Endothelial cell of umbilical vein (primary cell): ENCODE data around the gene ACE. TPM values are rescaled to one million over a fixed set of nuclear protein-coding genes. Genes with fewer than 3 reads are reported as not detected.

Source experiments
- BruUV-seq: library from RNA; stranded (reverse); fragments of 400-500 nt; replicated peaks from 2 replicates; lab custom pipeline; 2021; lab: Mats Ljungman, UMichigan
- CTCF ChIA-PET: fragments of 300-600, 350-600 bp; sonication (Branson Sonifier 250); formaldehyde crosslinking; loops from one replicate; lab custom pipeline; 2021; ENCODE audit warnings: antibody characterized with exemption, inconsistent platforms; lab: Charles Lee
- POLR2A ChIA-PET: fragments of 300-600, 350-600 bp; sonication (Branson Sonifier 250); formaldehyde crosslinking; loops from one replicate; lab custom pipeline; 2021; ENCODE audit warnings: antibody characterized with exemption, inconsistent platforms; lab: Charles Lee
- DNase-seq: peaks from one replicate; pipeline ENCODE4 v3.0.0-alpha.2; 2011; ENCODE audit warnings: low read depth, low spot score
- FAIRE-seq: peaks from 2 replicates; lab custom pipeline; 2011; peaks lifted over from hg19 to GRCh38; lab: Jason Lieb, UNC
- H2AFZ ChIP-seq: 2 replicates; pipeline ENCODE4 v1.6.0; 2012; ENCODE audit warnings: low read depth, low read length, control low read depth, inconsistent platforms
- H3K27ac ChIP-seq: 2 replicates; pipeline ENCODE4 v1.5.1; 2011; ENCODE audit warnings: low read depth, mild to moderate bottlenecking, control low read depth, low read length, moderate library complexity; ENCODE audit not compliant: insufficient read depth
- H3K27me3 ChIP-seq, 2 experiments: 2 replicates each; pipeline versions ENCODE4 v1.6.0 to v1.6.1; 2011; ENCODE audit warnings: low read length in 2 of 2, mixed read lengths in 1 of 2; ENCODE audit not compliant: control insufficient read depth in 2 of 2, insufficient read depth in 2 of 2
- H3K36me3 ChIP-seq, 2 experiments: 2 replicates in 1 of 2; 3 replicates in 1 of 2; pipeline ENCODE4 v1.5.1; 2011; ENCODE audit warnings: low read length in 2 of 2, mild to moderate bottlenecking in 1 of 2, moderate library complexity in 1 of 2; ENCODE audit not compliant: control insufficient read depth in 2 of 2, insufficient read depth in 2 of 2; ENCODE audit errors: extremely low read depth in 1 of 2
- H3K4me1 ChIP-seq: 3 replicates; pipeline ENCODE4 v1.5.1; 2011; ENCODE audit warnings: mild to moderate bottlenecking, low read length; ENCODE audit not compliant: control insufficient read depth, insufficient read depth; ENCODE audit errors: extremely low read depth
- H3K4me2 ChIP-seq: 2 replicates; pipeline ENCODE4 v1.6.1; 2011; ENCODE audit warnings: low read length, control low read depth, mixed read lengths; ENCODE audit not compliant: insufficient read depth
- H3K4me3 ChIP-seq, 3 experiments: fragments of 200-600 bp in 1 of 3; sonication (generic), shearing (Covaris generic) in 1 of 3; replicated peaks in 1 of 3; 2 replicates each; pipeline ENCODE4 v1.5.1; 2011 to 2016; ENCODE audit warnings: control low read depth in 3 of 3, low read length in 3 of 3, mild to moderate bottlenecking in 2 of 3, inconsistent platforms in 1 of 3, low read depth in 1 of 3, moderate library complexity in 1 of 3; ENCODE audit not compliant: insufficient read depth in 1 of 3
- H3K79me2 ChIP-seq: 2 replicates; pipeline ENCODE4 v1.6.0; 2012; ENCODE audit warnings: low read length, inconsistent platforms; ENCODE audit not compliant: control insufficient read depth, insufficient read depth
- H3K9ac ChIP-seq: replicated peaks from 2 replicates; pipeline ENCODE3; 2011; ENCODE audit warnings: low read length, control low read depth; ENCODE audit not compliant: insufficient read depth; ENCODE audit errors: extremely low read depth
- H3K9me1 ChIP-seq: replicated peaks from 3 replicates; pipeline ENCODE4 v1.6.0; 2011; ENCODE audit warnings: mild to moderate bottlenecking, low read length; ENCODE audit not compliant: control insufficient read depth, insufficient read depth; ENCODE audit errors: extremely low read depth
- H3K9me3 ChIP-seq: replicated peaks from 2 replicates; pipeline ENCODE4 v1.5.1; 2012; ENCODE audit warnings: low read length, inconsistent platforms; ENCODE audit not compliant: control insufficient read depth, insufficient read depth
- H4K20me1 ChIP-seq: replicated peaks from 2 replicates; pipeline ENCODE3; 2011; ENCODE audit warnings: mild to moderate bottlenecking, low read length; ENCODE audit not compliant: control insufficient read depth, insufficient read depth; ENCODE audit errors: extremely low read depth
- CTCF ChIP-seq, 2 donors: IDR thresholded peaks; 1 replicate in 1 of 2; 2 replicates in 1 of 2; pipeline ENCODE4 v1.5.1; 2011; ENCODE audit warnings: low read length in 2 of 2, mild to moderate bottlenecking in 2 of 2, moderate library complexity in 2 of 2, control low read depth in 1 of 2, inconsistent platforms in 1 of 2, low read depth in 1 of 2; ENCODE audit not compliant: insufficient read depth in 1 of 2; ENCODE audit errors: extremely low read depth in 1 of 2
- MYC ChIP-seq: IDR thresholded peaks from one replicate; pipeline ENCODE4 v1.6.1; 2011; ENCODE audit warnings: mild to moderate bottlenecking, low read depth, low read length
- POLR2AphosphoS5 ChIP-seq: IDR thresholded peaks from 2 replicates; pipeline ENCODE4 v1.6.1; 2012; ENCODE audit warnings: low read depth, mild to moderate bottlenecking, control low read depth, low read length, moderate library complexity; ENCODE audit not compliant: insufficient read depth
- dilution Hi-C: fragments of 300-500 bp; cut with MboI; formaldehyde crosslinking; loops from one replicate; pipeline ENCODE4 v1.15.0; 2019; ENCODE audit warnings: low sequenced_read_pairs; ENCODE audit not compliant: extremely low pct_ligation_motif_present
- intact Hi-C: fragments of 100-400 bp; cut with micrococcal nuclease; formaldehyde crosslinking; loops from one replicate; pipeline ENCODE4 v1.10.0; 2022
- polyA plus RNA-seq, 4 experiments: library from polyadenylated mRNA; depleted of rRNA in 3 of 4; stranded (reverse) in 3 of 4; unstranded in 1 of 4; fragments of >200 nt; gene quantifications; 2 replicates each; pipeline versions ENCODE4 v1.2.1 to v1.2.3, GENCODE V29; 2011 to 2012; ENCODE audit warnings: missing spikeins in 1 of 4
- total RNA-seq: library from RNA; stranded (reverse); gene quantifications from 2 replicates; pipeline ENCODE4 v1.2.3, GENCODE V29; 2021

Gene ACE
- total and polyA plus RNA-seq, 2 donors (not counting 3 experiments of a cell fraction or from before 2014, with no cell fraction given): 63.4 to 207 TPM

- Histone ChIP-seq H3K36me3 (peaks cover 0 to 4% of the 10 kb centered on the region in 2 experiments), H3K4me1 (peaks cover 35% of the 10 kb centered on the region), H3K27ac (no peak overlapping the region), H2AFZ (no peak overlapping the region), H3K4me2 (no peak overlapping the region), H3K27me3 (no peaks in the 10 kb centered on the region), H3K79me2 (no peaks in the 10 kb centered on the region), H3K4me3 (no peak overlapping the region), H3K9me1 (no peaks in the 10 kb centered on the region), H3K9ac (no peak overlapping the region), H4K20me1 (no peaks in the 10 kb centered on the region), H3K9me3 (no peaks in the 10 kb centered on the region)
- CTCF ChIA-PET: interaction anchor here (0.8 to 15.0 kb wide), 7 partner anchors 7 to 176 kb away, joined by 3 to 540 read pairs (median 8); partner anchors contain the start of genes ACE and CYB561
- no TSS peak for BruUV-seq
- POLR2A ChIA-PET: interaction anchor here (1.1 kb wide), 1 partner anchor 45 kb away, joined by 3 read pairs; no protein-coding TSS in a partner anchor
- intact Hi-C loops (no loop called here), dilution Hi-C loops (no loop called here)
- DNase-seq (peak; percentile 27), FAIRE-seq (no peak)
- TF ChIP-seq MYC (no peak), CTCF (IDR thresholded peaks at IDR 0.05; ENCODE audit: extremely low read depth in 1 of 2, insufficient read depth in 1 of 2, low read depth in 1 of 2, low read length in 2 of 2) (peak; percentile 29 to 31), POLR2AphosphoS5 (no peak)
These were observed 40.2 kb upstream of the ACE start for GRCh38 chr17:63436523-63437110.
